ENCODE results near the gene SOCS6.
"Not testable (repeated sequence)": the region's sequence is repeated elsewhere in the genome, so short reads cannot be mapped to it uniquely, and the experiment has no call there.

The SOCS6 gene

DNA sequence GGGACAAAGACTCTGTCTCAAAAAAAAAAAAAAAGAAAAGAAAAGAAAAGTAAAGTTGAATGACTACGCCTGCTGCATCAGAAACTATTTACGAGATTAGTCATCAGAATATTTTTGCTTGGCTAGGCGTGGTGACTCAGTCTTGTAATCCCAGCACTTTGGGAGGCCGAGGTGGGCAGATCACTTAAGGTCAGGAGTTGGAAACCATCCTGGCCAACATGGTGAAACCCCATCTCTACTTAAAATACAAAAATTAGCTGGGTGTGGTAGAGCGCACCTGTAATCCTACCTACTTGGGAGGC lies 69.2 kb downstream of the SOCS6 start:
- not testable (repeated sequence) for DNase-seq (ENCODE audit: low read depth in 2 of 2)

DNA sequence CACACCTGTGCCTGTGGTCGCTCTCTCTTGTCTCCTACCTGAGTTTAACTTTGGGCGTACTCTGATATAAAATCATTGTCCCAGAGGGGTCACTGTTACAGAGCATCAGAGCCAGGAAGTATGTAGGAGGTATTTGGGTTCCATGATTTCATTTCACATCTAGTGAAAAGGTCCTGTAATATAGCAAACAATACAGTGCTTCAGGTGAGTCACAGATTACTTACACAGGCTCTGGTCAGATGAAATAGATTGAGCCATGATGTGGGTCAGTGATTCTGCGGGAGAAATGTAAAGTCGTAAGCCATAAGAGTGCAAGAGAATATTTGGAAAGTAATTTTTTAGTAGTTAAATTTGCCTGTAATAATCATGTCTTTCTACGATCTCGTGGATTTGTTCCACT lies 70.2 kb downstream of the SOCS6 start:
- DNase-seq (ENCODE audit: low read depth in 2 of 2) = no peak

DNA sequence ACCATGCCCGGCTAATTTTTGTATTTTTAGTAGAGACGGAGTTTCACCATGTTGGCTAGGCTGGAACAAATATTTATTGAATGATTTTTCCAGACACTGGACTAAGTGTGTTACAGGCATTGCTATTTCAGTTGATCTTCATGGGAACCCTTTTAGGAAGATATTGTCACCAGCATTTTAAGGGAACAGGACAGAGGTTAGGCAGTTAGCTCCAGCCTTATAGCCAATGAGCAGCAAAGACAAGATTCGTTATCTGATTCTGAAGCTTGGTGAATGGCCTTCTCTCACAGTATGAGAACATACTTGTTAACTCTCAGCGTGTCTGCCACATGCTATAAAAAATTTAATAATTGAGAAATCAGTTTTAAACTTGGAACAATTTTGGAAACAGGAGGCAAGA lies 73.4 kb downstream of the SOCS6 start:
- no peak for DNase-seq (ENCODE audit: low read depth in 2 of 2)

DNA sequence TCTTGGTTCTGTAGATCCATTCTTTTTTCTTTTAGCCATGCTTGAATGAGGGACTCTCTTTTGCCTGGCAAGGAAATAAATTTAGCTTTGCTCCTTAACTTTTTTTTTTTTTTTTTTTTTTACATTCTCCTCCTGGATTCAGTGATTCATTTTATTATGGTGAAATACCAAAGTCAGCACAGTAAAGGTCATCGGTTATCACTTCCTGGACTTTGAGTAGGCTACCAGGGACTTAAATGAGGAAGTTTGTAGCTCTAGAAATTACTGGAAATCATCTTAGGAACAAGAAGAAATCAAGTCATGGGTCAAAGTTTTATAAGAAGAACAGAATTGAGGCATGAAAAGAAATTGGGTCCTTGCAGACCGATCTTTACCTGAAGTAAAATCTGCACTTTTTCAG lies 75.0 kb downstream of the SOCS6 start:
- no peak for DNase-seq (ENCODE audit: low read depth in 2 of 2)

DNA sequence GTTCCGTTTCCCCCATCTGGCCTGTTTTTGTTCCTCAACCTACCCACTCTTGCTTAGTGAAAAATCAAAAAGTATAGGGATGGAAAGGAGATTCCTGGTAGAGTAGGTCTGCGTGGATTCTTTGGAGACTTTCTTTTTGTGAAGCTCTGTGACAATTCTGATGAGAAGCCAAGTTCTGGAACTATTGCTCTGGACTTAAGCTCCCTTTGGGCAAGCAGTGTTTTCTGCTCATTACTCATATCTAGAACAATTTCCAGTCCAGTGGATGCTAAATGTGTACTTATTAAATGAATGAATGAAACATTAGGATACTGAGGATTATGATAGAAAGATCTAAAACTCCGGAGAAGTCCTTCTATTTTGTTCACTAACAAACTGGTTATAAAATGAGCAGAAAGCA lies 76.5 kb downstream of the SOCS6 start:
- no peak for DNase-seq (ENCODE audit: low read depth in 2 of 2)

DNA sequence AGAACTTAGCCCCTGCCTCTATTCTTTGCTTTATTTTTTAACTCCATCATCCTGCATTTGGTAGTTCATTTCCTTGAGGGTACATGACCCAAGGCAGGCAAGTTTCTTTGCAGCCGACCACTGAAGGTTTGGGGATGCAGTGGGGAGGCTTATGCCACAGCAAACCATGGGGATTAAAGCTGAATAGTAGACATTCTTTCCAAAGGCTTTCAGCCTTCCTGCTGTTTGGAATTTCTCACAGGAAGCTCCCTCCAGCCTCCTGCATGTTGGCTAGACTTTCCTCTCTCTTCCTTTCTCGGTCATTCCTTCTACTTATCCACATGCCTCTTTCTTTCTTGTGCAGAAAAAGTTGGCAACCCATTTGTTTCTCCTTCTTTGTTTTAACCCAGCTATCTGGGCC lies 77.3 kb downstream of the SOCS6 start:
- no peak for DNase-seq (ENCODE audit: low read depth in 2 of 2)

DNA sequence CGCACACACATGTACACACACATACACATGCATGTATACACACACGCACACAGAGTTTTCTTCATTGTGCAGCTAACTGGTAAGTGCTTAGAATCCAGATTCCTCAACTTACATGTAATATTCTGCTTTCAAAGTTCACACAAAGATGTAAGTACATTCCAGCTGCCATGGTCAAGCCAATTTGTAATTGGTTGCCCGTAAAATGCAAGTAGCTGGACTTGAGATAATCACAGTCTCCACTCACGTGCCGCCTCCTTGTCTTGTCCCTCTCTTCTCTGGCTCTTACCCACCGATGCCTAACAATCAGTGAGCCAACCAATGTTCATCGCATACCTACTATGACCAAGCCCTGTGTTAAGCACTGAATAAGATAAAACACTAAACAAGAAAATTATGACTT lies 77.8 kb downstream of the SOCS6 start:
- no peak for DNase-seq (ENCODE audit: low read depth in 2 of 2)

DNA sequence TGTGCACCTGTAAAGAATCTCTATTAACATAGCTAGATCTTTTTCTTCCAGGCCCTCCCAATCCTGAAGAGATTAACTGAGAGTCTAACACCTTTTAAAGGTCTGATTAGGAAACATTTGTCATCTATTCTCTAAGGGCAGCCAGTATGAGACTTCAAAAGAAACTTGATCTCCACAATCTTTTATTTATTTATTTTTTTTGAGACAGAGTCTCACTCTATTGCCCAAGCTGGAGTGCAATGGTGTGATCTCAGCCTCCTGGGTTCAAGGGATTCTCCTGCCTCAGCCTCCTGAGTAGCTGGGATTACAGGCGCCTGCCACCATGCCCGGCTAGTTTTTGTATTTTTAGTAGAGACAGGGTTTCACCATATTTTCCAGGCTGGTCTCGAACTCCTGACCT lies 78.5 kb downstream of the SOCS6 start:
- DNase-seq (ENCODE audit: low read depth in 2 of 2) = not testable (repeated sequence)

DNA sequence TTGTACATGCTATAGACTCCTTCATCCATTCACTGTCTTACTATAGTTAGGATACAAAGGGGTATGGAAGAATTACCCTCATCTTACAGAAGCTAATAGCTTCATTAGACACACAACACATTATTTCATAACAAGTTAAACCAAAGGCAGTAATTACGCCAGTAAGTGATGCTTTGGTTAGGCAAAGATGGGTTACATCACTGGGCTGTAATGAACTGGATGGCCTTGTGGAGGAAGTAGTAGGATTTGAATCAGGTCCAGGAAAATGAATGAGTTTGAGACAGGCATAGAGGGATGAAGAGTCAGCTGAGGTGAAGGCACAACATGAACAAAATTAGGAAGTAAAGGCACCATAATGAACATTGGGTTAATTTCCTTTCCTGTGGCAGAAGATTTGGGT lies 80.1 kb downstream of the SOCS6 start:
- DNase-seq (ENCODE audit: low read depth in 2 of 2) = no peak

DNA sequence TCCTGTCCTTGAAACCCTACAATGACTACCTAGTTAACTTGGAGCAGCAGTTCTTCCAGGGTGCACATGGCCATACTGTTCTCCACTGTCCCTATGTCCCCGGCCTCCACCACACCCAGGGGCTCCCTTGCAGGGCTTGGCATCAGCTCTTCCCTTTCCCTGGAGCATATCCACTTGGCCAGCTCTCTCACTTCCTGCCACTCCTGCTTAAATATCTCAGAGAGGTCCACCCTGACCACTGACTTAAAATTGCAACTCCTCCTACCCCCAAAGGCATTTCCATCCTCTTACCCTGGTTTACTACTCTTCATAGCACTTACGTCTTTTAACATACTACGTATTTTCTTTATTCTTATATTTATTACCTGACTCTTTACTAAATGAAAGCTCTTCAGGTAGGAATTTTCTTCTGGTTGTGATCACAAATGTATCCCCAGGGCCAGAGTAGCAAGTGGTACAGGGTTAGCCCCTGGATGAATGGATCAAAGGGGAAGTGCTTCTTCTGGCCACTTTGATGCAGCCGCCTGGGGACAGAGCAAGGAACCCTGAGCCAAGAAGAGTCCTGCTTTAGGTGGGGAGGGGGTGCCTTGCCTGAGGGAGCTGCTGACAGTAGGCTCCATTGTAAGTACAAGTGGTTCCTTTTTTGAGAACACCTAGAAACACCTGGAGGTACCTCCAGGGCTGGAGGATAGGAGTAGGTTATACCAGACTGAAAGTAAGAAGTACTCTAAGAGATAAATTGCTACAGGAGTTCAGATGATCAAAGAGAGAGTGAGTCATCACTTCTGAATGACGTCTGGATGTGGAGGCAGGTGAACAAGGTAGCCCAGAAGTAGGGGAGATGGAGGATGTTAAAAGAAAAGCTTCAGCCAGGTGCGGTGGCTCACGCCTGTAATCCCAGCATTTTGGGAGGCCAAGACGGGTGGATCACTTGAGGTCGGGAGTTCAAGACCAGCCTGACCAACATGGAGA lies 82.2 kb downstream of the SOCS6 start:
- no peak for DNase-seq (ENCODE audit: low read depth in 2 of 2)

DNA sequence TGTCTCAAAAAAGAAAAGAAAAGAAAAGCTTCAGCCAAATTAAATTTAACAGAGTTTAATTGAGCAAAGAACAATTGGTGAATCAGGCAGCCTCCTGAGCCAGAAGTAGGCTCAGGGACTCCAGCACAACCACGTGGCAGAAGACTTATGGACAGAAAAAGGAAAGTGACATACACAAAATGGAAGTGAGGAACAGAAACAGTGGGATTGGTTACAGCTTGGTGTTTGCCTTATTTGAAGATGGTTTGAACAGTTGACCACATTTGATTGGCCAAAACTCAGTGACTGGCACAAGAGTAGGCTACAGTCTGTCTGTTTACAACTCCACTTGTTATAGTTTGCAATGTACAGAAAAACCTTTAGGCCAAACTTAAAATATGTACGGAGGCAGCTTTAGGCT lies 83.1 kb downstream of the SOCS6 start:
- no peak for DNase-seq (ENCODE audit: low read depth in 2 of 2)

DNA sequence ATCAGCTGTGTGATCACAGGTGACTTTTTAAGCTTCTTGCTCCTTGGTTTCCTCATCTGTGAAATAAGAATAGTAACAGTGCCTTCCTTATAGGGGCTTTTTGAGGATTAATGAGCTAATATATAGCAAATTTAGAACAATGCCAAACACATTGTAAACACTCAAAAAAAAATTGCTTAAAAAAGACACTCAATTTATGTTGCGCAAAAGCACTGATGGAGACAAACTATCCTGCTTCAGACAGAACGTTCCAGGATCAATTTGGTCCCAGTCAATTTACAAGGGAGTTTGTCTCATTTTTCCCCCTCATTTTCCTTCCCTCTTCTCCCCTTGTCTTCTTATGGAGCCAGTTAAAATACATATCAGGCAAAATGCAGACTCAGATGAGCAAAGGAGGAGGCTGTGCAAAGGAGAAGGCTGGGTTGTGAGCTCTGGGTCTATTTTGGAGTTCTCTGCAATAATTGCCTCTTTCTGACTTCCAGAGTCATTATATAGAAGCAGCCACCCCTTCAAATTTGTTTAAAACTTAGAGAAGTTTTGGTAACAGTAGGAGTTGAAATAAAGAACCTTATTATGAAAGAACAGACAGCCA lies 83.7 kb downstream of the SOCS6 start:
- no peak for DNase-seq (ENCODE audit: low read depth in 2 of 2)

DNA sequence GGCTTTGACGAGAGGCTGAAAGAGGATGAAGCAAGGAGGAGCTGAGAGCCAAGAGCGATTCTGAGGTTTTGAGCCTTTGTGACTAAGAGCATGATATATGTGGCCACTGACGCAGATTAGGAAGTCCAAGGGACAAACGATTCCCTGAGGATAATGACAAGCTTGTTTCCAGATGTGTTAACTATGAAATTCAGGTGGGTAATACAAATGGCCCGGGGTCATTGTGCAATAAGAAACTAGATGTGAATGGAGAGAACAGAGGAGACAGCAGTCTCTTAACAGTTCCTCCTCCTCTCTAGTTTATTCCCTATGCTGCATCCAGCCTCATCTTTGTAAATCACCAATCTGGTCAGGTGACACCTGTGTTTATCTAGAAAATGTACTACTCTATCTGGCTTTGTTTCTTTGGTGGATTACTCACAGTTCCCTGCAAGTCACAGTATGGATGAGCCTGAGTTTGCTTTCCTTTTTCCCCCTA lies 84.2 kb downstream of the SOCS6 start:
- no peak for DNase-seq (ENCODE audit: low read depth in 2 of 2)

DNA sequence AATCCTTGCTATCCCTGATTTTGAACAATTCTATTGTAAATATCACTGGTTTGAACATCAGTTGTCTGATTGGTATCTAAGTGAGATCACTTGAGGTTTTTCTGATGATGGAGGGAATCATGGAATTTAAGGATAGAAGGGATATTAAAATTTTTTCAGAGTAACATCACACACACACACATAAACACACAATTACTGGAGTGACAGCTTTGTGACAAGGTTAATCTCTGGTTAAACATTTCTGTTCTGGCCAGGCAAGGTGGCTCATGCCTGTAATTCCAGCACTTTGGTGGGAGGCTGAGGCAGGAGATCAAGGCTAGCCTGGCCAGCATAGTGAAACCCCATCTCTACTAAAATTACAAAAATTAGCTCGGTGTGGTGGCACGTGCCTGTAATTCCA lies 85.3 kb downstream of the SOCS6 start:
- no peak for DNase-seq (ENCODE audit: low read depth in 2 of 2)

DNA sequence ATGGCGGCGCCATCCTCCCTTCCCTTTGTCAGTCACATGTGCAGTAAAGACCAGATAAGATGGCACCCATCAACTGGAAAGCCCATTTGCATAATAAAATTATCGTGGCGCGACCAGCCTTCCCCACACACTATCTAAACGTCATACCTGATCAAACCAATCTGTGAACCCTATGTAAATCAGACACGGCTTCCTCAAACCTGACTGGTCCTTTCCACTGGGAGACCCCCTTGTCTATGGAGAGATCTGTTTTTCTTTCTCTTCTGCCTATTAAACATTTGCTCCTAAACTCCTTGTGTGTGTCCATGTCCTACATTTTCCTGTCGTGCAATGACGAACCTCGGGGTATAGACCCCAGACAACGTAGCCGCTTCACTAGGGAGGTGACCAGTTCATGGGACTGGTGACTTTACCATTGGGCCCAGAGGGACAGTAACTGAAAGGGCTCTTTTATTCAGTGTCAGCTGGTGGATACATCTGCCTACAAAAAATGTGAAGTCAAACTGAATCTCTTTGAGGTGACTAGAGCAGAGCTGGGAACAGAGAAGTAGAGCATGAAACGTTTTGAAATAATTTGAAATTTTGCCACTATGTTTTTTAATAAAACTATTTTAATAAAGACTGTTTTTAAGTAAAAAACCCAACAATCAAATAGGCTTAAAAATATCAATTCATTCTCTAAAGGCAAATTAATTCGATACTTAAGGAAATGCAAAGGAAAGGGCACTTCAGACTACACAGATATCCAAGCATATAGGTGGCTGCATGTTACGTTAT lies 87.5 kb downstream of the SOCS6 start:
- no peak for DNase-seq (ENCODE audit: low read depth in 2 of 2)

DNA sequence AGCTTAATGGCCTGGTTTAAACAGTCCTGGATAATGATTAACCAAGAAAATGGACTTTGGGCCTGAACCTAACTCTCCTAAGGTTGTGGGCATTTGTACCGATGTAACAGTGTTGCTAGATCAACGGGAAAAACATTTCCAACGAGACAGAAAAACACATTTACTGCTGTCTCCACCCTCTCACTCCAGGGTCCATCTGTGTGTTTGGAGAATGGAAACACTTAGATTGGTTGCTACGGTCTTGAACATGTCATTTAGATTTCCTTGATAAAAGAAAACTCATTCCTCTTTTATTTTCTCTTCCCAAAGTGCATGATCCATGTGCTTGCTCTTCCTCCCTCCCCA lies 88.0 kb downstream of the SOCS6 start:
- DNase-seq (ENCODE audit: low read depth in 2 of 2) = no peak

DNA sequence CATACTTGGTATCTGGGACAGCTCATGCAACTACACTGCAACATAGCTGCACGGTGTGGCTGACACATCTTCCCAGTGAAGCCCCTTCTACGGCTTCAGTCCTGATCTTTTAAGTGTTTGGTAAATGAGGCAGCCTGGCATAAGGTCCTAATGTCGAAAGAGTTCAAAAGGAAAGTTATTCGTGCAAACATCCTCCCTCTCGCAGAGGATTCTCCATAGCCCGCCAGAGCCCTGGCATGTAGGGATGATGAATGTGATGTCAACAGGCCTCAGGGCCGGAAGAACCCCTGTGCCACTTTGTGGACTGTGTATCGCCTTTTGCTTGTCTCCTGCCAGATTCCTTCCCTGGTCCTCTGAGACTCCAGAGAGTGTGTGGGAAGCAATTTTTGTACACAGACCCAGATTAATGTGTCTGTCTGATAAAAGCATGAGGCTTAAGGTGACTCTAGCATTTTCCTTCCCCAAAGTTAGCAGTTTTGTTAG lies 88.5 kb downstream of the SOCS6 start:
- no peak for DNase-seq (ENCODE audit: low read depth in 2 of 2)

DNA sequence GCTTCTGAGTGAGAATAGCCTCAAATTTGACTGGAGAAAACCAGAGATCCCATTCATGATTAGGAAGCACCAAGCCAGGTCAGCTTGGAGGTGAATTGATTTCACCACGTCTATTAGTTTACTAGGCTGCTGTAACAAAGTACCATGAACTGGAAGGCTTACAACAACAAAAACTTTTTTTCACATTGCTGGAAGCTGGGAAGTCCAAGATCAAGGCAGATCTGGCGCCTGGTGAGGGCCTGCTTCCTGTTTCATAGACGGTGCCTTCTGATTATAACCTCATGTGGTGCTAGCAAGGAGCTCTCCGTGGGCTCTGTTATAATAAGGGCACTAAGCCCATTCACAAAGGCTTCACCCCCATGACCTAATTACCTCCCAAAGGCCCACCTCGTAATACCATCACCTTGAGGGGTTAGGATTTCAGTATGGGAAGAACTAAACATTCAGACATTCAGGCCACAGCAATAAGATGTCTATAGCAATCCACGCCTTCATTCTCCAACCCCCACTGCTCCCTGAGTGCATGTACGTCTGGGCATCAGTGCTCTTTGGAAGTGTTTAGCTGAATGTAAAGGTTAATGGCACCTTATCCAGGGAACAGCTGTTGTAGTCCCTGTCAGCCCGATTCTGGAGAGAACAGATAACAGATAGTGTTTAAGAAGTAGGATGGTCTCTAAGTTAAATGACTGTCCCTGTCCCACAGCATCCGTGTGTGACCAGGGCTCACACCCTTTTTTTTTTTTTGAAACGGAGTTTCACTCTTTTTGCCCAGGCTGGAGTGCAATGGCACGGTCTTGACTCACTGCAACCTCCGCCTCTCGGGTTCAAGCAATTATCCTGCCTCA lies 89.2 kb downstream of the SOCS6 start:
- no peak for DNase-seq (ENCODE audit: low read depth in 2 of 2)
